ENCODE measurements around the gene KRT80. TPM values are rescaled to one million over a fixed set of nuclear protein-coding genes. Genes with fewer than 3 reads are reported as not detected.

Gene KRT80
- total RNA-seq, 3 donors from 2014 or later: 0.06 TPM; not detected in 2

GRCh38 chr12:52209321-52209720 lies 17.5 kb upstream of the KRT80 start:
- intact Hi-C loops (cut with DNase I, micrococcal nuclease): no loop called here
- Histone ChIP-seq H3K9me3 (no peaks in the 10 kb centered on the region), H3K4me1 (ENCODE audit: low read depth) (no peaks in the 10 kb centered on the region), H3K4me3 (no peak overlapping the region), H3K36me3 (ENCODE audit: low read depth) (no peaks in the 10 kb centered on the region)
- ATAC-seq (no peak), DNase-seq (peak in 2 of 3 donors; percentile 8 to 17)
- TF ChIP-seq CTCF (IDR thresholded peaks at IDR 0.05): no peak

GRCh38 chr12:52208424-52209165 lies 16.8 kb upstream of the KRT80 start:
- DNase-seq (peak in 2 of 3 donors; percentile 13 to 35), ATAC-seq (no peak)
- intact Hi-C loops (cut with DNase I, micrococcal nuclease): no loop called here
- H3K9me3 ChIP-seq: no peaks in the 10 kb centered on the region
- no peak overlapping the region for H3K4me3 ChIP-seq
- no peak for TF ChIP-seq CTCF (IDR thresholded peaks at IDR 0.05)
- H3K36me3 ChIP-seq (ENCODE audit: low read depth): no peaks in the 10 kb centered on the region
- H3K4me1 ChIP-seq (ENCODE audit: low read depth): no peaks in the 10 kb centered on the region

GRCh38 chr12:52207895-52208294 lies 16.1 kb upstream of the KRT80 start:
- ATAC-seq (peak; percentile 68), DNase-seq (peak; percentile 27 to 69 (median 45))
- Histone ChIP-seq H3K4me3 (no peak overlapping the region), H3K36me3 (ENCODE audit: low read depth) (no peaks in the 10 kb centered on the region), H3K9me3 (no peaks in the 10 kb centered on the region), H3K4me1 (ENCODE audit: low read depth) (no peaks in the 10 kb centered on the region)
- TF ChIP-seq CTCF (IDR thresholded peaks at IDR 0.05): no peak
- intact Hi-C loops (cut with DNase I, micrococcal nuclease): no loop called here

- no peaks in the 10 kb centered on the region for H3K4me1 ChIP-seq (ENCODE audit: low read depth)
- H3K9me3 ChIP-seq: no peaks in the 10 kb centered on the region
- H3K36me3 ChIP-seq (ENCODE audit: low read depth): no peaks in the 10 kb centered on the region
- H3K4me3 ChIP-seq: no peak overlapping the region
- DNase-seq (peak in 2 of 3 donors; percentile 14 to 16), ATAC-seq (no peak)
- TF ChIP-seq CTCF (IDR thresholded peaks at IDR 0.05): no peak
- intact Hi-C loops (cut with DNase I, micrococcal nuclease): no loop called here
Measured at GRCh38 chr12:52207106-52207505, 15.3 kb upstream of the KRT80 start.

- intact Hi-C loops (cut with DNase I, micrococcal nuclease): no loop called here
- Histone ChIP-seq H3K9me3 (no peaks in the 10 kb centered on the region), H3K4me1 (ENCODE audit: low read depth) (no peaks in the 10 kb centered on the region), H3K36me3 (ENCODE audit: low read depth) (no peaks in the 10 kb centered on the region), H3K4me3 (no peak overlapping the region)
- DNase-seq (peak in 2 of 3 donors; percentile 14 to 25), ATAC-seq (no peak)
- TF ChIP-seq CTCF (IDR thresholded peaks at IDR 0.05): no peak
Measured at GRCh38 chr12:52206304-52207040, 14.7 kb upstream of the KRT80 start.
